Natural killer cell (primary cell): ENCODE data around the gene FBXO33. TPM values are rescaled to one million over a fixed set of nuclear protein-coding genes. Genes with fewer than 3 reads are reported as not detected.

Experiments
- ATAC-seq, 3 donors: fragments of 150-1000 bp in 2 of 3; fragments of 200-7000 bp in 1 of 3; cut with Tn5 transposase; 1 replicate in 1 of 3; 2 replicates in 2 of 3; pipeline ENCODE4 v1.10.0; 2021; ENCODE audit warnings: mild to moderate bottlenecking in 2 of 3, moderate library complexity in 2 of 3
- DNase-seq, 2 donors: peaks; one replicate each; pipeline versions ENCODE4 v3.0.0 to v3.0.0-alpha.2; 2013 to 2021; ENCODE audit warnings: mixed read lengths in 1 of 2
- H3K27ac ChIP-seq: one replicate; pipeline ENCODE4 v1.5.1; 2013; ENCODE audit warnings: mild to moderate bottlenecking, low read length
- H3K27me3 ChIP-seq: one replicate; pipeline ENCODE4 v1.6.1; 2013; ENCODE audit warnings: low read length; ENCODE audit not compliant: control insufficient read depth, insufficient read depth
- H3K36me3 ChIP-seq: one replicate; pipeline ENCODE4 v1.6.1; 2013; ENCODE audit warnings: low read length; ENCODE audit not compliant: control insufficient read depth, insufficient read depth
- H3K4me1 ChIP-seq: one replicate; pipeline ENCODE4 v1.6.1; 2013; ENCODE audit warnings: low read length; ENCODE audit not compliant: control insufficient read depth, insufficient read depth
- H3K4me3 ChIP-seq: one replicate; pipeline ENCODE4 v1.5.1; 2013; ENCODE audit warnings: low read length
- H3K9me3 ChIP-seq: one replicate; pipeline ENCODE4 v1.6.1; 2013; ENCODE audit warnings: low read length; ENCODE audit not compliant: control insufficient read depth, insufficient read depth
- H3K27ac Mint-ChIP-seq, 2 donors: one replicate each; pipeline ENCODE4 v1.8.0; 2022; ENCODE audit warnings: mild to moderate bottlenecking in 2 of 2, mixed read lengths in 2 of 2, moderate library complexity in 1 of 2
- H3K27me3 Mint-ChIP-seq, 2 donors: one replicate each; pipeline ENCODE4 v1.8.0; 2022; ENCODE audit warnings: low read depth in 2 of 2, mixed read lengths in 2 of 2
- H3K36me3 Mint-ChIP-seq: one replicate; pipeline ENCODE4 v1.8.0; 2022; ENCODE audit warnings: mixed read lengths
- H3K4me1 Mint-ChIP-seq, 2 donors: one replicate each; pipeline ENCODE4 v1.8.0; 2022; ENCODE audit warnings: mixed read lengths in 2 of 2
- H3K4me3 Mint-ChIP-seq: one replicate; pipeline ENCODE4 v1.8.0; 2022; ENCODE audit warnings: mild to moderate bottlenecking, moderate library complexity, mixed read lengths
- H3K9me3 Mint-ChIP-seq, 2 donors: one replicate each; pipeline ENCODE4 v1.8.0; 2022; ENCODE audit warnings: mixed read lengths in 2 of 2
- WGBS: methylation state at CpG from one replicate; pipeline ENCODE4 v1.1.7; 2013; ENCODE audit warnings: missing lambda C conversion rate; ENCODE audit not compliant: insufficient coverage; 5-methylcytosine and 5-hydroxymethylcytosine counted together
- intact Hi-C: fragments of 100-400 bp; cut with micrococcal nuclease; formaldehyde crosslinking; loops from one replicate; pipeline ENCODE4 v1.14.2; 2022
- total RNA-seq, 4 donors: library from RNA; stranded (reverse); fragments of 120-200 nt in 1 of 4; gene quantifications; one replicate each; pipeline versions ENCODE4 v1.2.3 to v1.2.4, GENCODE V29; 2013 to 2022
- TF ChIP-seq, protein P1 (sequence below): fragments of 200-600 bp; IDR thresholded peaks from one replicate; pipeline ENCODE4 v1.8.0; 2022; ENCODE audit warnings: antibody characterized with exemption

FBXO33 gene
- total RNA-seq, 3 donors from 2014 or later (not counting 1 experiment from before 2014, with no cell fraction given), result 45.7 to 54.1 (median 50.2) TPM

DNA sequence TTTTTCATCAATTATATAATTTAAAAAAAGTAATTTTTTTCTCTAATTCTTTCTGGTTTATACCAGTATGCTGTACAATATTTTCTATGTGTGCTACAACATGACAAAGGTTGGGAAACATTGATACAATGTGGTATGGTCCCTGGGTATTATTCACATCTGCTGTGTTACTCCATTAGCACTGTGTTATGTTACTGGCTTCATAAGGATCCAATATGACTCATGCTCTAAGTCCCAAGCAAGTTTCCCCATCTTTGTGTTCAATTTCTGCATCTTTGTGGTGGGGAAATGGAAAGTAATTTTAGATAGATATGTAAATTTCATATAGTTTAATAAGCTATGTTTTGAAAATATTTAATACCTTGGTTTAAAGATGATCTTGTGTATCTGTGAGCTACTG is 35.8 kb downstream of the FBXO33 start:
- intact Hi-C loops, result no loop called here
- H3K27ac ChIP-seq, result no peak overlapping the region
- DNase-seq (no peak), ATAC-seq (no peak)
- H3K27me3 ChIP-seq, result no peaks in the 10 kb centered on the region
- H3K9me3 ChIP-seq, result no peaks in the 10 kb centered on the region
- H3K27me3 Mint-ChIP-seq, result no peaks in the 10 kb centered on the region
- no peaks in the 10 kb centered on the region for H3K4me1 ChIP-seq
- H3K4me1 Mint-ChIP-seq, result peaks cover 11 to 13% of the 10 kb centered on the region in 2 donors
- no peaks in the 10 kb centered on the region for H3K36me3 Mint-ChIP-seq
- peaks cover 38% of the 10 kb centered on the region for H3K36me3 ChIP-seq
- TF ChIP-seq, protein P1, sequence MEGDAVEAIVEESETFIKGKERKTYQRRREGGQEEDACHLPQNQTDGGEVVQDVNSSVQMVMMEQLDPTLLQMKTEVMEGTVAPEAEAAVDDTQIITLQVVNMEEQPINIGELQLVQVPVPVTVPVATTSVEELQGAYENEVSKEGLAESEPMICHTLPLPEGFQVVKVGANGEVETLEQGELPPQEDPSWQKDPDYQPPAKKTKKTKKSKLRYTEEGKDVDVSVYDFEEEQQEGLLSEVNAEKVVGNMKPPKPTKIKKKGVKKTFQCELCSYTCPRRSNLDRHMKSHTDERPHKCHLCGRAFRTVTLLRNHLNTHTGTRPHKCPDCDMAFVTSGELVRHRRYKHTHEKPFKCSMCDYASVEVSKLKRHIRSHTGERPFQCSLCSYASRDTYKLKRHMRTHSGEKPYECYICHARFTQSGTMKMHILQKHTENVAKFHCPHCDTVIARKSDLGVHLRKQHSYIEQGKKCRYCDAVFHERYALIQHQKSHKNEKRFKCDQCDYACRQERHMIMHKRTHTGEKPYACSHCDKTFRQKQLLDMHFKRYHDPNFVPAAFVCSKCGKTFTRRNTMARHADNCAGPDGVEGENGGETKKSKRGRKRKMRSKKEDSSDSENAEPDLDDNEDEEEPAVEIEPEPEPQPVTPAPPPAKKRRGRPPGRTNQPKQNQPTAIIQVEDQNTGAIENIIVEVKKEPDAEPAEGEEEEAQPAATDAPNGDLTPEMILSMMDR, result no peak
- no peaks in the 10 kb centered on the region for H3K9me3 Mint-ChIP-seq
- no peak overlapping the region for H3K27ac Mint-ChIP-seq
- no peak overlapping the region for H3K4me3 ChIP-seq
- H3K4me3 Mint-ChIP-seq, result no peak overlapping the region

DNA sequence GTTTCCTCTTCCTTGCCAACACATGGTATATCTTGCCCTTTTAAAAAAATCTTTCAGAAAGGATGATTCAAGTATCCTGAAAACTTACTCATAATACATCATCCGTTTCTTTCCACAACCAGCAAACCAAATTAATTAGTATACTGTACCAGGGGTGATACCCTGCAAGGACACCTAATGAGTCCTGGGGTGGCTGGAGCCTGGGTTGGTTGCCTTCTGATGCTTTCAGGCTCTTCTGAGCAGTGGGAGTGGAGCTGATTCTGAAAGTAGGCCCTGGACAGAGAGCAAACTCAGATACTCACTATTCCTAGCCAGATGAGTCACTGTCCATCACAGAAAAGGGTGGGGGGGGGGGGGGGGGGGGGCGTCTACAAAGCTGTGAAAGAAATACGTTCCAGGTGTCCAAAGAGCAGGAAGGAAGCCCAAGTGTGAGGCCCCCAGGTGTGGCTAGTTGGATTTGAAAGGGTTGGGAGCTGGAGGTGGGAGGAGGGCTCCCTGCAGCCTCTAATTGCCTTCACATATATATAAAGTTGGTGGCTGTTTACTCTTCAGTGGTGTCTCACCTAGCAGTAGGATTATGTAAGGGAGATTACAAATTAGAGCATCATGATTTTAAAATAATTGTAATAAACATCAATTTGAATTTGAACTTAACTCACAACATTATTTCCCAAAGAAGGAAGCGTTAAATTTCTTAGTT is 36.5 kb downstream of the FBXO33 start:
- no peaks in the 10 kb centered on the region for H3K4me1 ChIP-seq
- Mint-ChIP-seq H3K4me1 (peaks cover 5% of the 10 kb centered on the region in 2 donors), H3K27me3 (no peaks in the 10 kb centered on the region), H3K36me3 (no peaks in the 10 kb centered on the region), H3K27ac (peak overlapping the region; percentile 28 to 64), H3K4me3 (no peak overlapping the region), H3K9me3 (no peaks in the 10 kb centered on the region)
- no peak overlapping the region for H3K4me3 ChIP-seq
- no peaks in the 10 kb centered on the region for H3K9me3 ChIP-seq
- DNase-seq (no peak), ATAC-seq (peak in 1 of 3 donors; percentile 18)
- no peaks in the 10 kb centered on the region for H3K27me3 ChIP-seq
- TF ChIP-seq, protein P1, result no peak
- intact Hi-C loops, result no loop called here
- H3K36me3 ChIP-seq, result peaks cover 38% of the 10 kb centered on the region
- WGBS, result no CpG with 5 or more reads among the region's 4 CpGs
- no peak overlapping the region for H3K27ac ChIP-seq

DNA sequence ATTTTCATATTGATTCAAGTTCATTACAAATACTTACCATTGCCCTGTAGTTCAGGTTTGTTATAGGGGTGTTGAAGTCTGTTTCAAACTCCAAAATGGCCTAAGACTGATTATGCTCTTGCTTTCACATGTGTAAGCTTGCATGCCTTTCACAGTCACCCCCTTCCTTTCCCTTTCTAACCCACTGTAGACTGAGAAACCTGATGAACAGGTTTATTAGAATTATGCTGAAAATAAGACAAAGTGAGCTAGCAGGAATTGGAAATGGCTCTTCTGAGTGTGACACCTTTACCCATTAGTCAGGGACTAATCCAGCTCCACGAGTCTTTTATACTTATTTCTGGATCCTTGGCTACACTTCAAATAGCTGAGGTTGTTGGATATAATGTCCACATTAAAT is 38.9 kb downstream of the FBXO33 start:
- H3K27me3 ChIP-seq, result no peaks in the 10 kb centered on the region
- no peaks in the 10 kb centered on the region for H3K9me3 Mint-ChIP-seq
- TF ChIP-seq, protein P1, result no peak
- H3K27me3 Mint-ChIP-seq, result no peaks in the 10 kb centered on the region
- DNase-seq (no peak), ATAC-seq (no peak)
- no peaks in the 10 kb centered on the region for H3K4me1 ChIP-seq
- intact Hi-C loops, result no loop called here
- H3K27ac Mint-ChIP-seq, result no peak overlapping the region
- H3K9me3 ChIP-seq, result no peaks in the 10 kb centered on the region
- no peaks in the 10 kb centered on the region for H3K36me3 Mint-ChIP-seq
- WGBS, result no CpG with 5 or more reads among the region's 1 CpG
- H3K27ac ChIP-seq, result no peak overlapping the region
- H3K4me1 Mint-ChIP-seq, result peaks cover 0 to 5% of the 10 kb centered on the region in 2 donors
- no peak overlapping the region for H3K4me3 ChIP-seq
- H3K36me3 ChIP-seq, result peaks cover 26% of the 10 kb centered on the region
- no peak overlapping the region for H3K4me3 Mint-ChIP-seq

DNA sequence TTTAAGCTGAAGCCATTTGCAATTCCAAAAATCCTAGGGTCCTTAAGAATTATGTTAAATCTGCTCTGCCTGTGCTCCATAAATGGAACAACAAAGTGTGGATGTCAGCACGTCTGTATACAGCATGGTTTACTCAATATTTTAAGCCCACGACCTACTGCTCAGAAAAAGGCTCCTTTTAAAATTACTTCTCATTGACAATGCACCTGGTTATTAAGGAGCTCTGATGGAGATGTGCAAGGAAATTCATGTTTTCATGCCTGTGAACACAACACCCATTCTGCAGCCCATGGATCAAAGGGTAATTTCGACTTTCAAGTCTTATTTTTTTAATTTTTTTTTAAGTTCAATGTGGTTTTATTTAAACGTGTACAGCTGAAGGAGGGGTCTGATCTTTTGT is 48.1 kb downstream of the FBXO33 start:
- H3K27me3 Mint-ChIP-seq, result no peaks in the 10 kb centered on the region
- intact Hi-C loops, result no loop called here
- H3K27ac Mint-ChIP-seq, result peak overlapping the region; percentile 80 to 85

More for the DNA sequence above, 48.1 kb downstream of the FBXO33 start:
- Mint-ChIP-seq H3K36me3 (no peaks in the 10 kb centered on the region), H3K4me3 (no peak overlapping the region), H3K4me1 (peaks cover 30 to 43% of the 10 kb centered on the region in 2 donors), H3K9me3 (no peaks in the 10 kb centered on the region)
- no peaks in the 10 kb centered on the region for H3K27me3 ChIP-seq
- H3K9me3 ChIP-seq, result no peaks in the 10 kb centered on the region
- H3K36me3 ChIP-seq, result no peaks in the 10 kb centered on the region
- no peak for DNase-seq
- peaks cover 4% of the 10 kb centered on the region for H3K4me1 ChIP-seq
- TF ChIP-seq, protein P1, result no peak
- no peak overlapping the region for H3K4me3 ChIP-seq
- H3K27ac ChIP-seq, result no peak overlapping the region
- 100% methylated on average over 1 of the region's 4 CpGs for WGBS
- no peak for ATAC-seq
